ENCODE measurements around the gene FCN1.

The FCN1 gene

DNA sequence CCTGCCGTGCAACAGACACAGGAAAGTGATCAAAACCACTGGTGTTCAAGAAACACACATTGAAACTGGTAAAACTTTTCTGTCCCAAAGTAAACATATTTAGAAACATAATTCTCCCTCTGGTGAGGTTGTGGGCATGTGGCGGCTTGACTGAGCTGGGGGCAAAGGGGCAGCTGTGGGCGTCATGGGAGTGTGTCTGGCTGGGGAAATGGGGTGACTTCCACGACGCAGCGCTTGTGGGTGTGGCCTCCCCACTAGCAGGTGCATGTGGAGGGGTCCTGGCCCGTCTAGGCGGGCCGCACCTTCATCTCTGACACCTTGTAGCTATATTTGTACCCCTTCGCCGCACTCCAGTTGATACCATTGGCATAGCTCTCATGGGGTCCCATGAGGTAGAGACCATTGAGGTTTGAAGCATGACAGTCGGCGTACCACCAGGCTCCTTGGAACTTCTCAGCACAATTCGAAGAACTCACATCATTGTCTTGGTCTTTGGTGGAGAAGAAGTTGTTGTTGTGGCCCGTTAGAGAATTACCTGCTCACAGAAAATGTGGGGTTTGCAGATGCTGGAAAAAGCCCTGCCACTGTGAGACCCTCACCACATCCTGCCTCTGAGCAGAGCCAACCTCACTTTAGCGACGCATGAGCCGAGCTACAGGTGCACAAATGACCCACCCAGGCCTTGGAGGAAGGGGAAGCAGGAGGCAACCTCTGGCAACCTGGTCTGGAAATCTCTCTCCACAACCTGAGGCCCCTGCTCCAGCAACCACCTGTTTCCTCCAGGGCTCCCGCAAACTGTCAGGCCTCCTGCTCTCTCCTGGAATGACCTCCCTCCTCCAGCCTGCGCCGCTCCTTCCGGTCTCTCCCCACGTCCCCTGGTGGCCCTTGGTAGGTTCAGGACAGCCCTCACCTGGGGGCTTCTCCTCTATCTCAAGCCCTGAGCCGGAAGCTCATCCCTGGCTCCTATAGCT is 7.9 kb downstream of the FCN1 start:
- no peak for DNase-seq (ENCODE audit: extremely low spot score)
- TF ChIP-seq, protein P1, sequence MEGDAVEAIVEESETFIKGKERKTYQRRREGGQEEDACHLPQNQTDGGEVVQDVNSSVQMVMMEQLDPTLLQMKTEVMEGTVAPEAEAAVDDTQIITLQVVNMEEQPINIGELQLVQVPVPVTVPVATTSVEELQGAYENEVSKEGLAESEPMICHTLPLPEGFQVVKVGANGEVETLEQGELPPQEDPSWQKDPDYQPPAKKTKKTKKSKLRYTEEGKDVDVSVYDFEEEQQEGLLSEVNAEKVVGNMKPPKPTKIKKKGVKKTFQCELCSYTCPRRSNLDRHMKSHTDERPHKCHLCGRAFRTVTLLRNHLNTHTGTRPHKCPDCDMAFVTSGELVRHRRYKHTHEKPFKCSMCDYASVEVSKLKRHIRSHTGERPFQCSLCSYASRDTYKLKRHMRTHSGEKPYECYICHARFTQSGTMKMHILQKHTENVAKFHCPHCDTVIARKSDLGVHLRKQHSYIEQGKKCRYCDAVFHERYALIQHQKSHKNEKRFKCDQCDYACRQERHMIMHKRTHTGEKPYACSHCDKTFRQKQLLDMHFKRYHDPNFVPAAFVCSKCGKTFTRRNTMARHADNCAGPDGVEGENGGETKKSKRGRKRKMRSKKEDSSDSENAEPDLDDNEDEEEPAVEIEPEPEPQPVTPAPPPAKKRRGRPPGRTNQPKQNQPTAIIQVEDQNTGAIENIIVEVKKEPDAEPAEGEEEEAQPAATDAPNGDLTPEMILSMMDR (IDR thresholded peaks at IDR 0.05; ENCODE audit: control extremely low read depth, extremely low read depth, low read depth, missing control alignments) = no peak
- CTCF ChIA-PET = interaction anchor here (0.8 kb wide), 1 partner anchor 12 kb away, joined by 3 read pairs; no protein-coding TSS in a partner anchor
- POLR2A ChIA-PET = no interaction called here

DNA sequence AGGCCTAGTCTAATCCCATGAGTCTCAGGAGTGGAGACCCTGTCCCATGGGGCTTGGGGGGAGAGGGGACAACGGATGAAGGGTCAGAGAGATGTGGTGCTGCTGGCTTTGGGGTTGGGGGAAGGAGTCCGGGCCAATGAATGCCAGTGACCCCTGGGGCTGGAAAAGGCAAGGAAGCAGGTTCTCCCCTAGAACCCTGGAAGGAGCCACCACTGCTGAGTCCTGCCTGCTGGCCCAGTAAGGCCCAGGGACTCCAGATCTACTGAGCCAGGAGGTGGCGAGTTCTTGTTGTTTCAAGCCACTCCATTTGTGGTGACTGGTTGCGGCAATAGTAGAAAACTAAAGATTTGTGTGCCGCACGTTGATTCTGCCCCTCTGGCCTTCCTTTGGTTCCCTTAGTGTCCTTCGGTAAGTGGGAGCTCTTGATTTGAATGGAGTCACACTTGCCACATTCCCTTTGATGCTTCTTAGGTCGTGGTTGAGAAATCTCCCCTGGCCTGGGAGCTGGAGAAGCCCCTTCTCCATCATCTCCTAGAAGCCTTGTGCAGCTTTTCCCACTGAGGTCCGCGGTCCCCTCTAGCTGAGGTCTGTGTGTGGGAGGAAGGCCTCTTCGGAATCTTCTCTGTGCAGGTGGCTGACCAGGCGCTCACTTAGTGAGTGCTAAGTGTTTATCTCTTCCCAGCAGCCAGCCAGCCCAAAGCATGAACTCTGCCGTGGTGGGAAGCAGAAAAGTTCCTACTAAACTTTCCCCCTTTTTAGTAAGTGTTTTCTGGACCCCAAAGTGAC is 9.0 kb downstream of the FCN1 start:
- ChIA-PET POLR2A (no interaction called here), CTCF (interaction anchor here (0.8 kb wide), 1 partner anchor 11 kb away, joined by 3 read pairs; no protein-coding TSS in a partner anchor)

DNA sequence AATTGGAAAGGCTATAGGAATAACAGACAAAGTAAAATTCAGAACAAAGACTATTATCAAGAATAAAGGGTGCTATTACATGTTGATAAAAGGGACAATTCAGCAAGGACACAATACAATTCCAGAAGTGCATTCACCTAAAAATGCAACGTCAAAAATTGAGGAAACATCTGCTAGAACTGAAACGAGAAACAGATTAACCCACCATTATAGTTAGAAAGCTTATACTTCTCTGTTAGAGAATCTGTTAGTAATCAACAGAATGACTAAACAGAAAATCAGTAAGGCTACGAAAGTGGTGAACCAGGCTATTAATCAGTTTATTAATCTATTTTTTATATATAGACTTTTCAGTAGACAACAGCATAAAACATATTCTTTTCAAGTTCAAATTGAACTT is 14.8 kb downstream of the FCN1 start:
- DNase-seq (ENCODE audit: extremely low spot score) = no peak
- POLR2A ChIA-PET = no interaction called here

More for the DNA sequence above, 9.0 kb downstream of the FCN1 start:
- no peak for DNase-seq (ENCODE audit: extremely low spot score)
- TF ChIP-seq, protein P1 (IDR thresholded peaks at IDR 0.05; ENCODE audit: control extremely low read depth, extremely low read depth, low read depth, missing control alignments) = no peak

DNA sequence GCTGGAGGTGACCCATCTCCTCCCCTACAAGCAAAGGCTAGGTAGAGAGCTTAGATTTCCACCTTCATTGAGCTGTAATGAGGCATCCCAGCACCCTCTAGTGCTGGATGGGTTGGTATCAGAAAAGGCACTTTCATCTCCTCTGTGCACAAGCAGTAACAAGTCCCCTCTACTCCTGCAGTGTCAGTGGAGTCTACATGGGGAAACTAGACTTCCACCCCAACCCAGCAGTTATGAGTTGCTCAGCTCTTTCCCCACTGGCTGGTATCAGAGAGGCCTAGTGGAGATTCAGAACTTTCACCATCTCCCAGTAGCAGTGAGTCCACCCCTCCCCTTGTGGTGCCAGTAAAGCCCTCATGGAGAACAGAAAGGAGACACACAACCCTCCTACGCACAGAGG is 17.9 kb downstream of the FCN1 start:
- TF ChIP-seq, protein P1 (IDR thresholded peaks at IDR 0.05; ENCODE audit: control extremely low read depth, extremely low read depth, low read depth, missing control alignments) = no peak
- DNase-seq (ENCODE audit: extremely low spot score) = no peak
- CTCF ChIA-PET = interaction anchor here (1.7 to 1.8 kb wide), 2 partner anchors 11 kb away, joined by 3 to 8 read pairs; no protein-coding TSS in a partner anchor
- POLR2A ChIA-PET = no interaction called here

More for the DNA sequence above, 14.8 kb downstream of the FCN1 start:
- TF ChIP-seq, protein P1 (IDR thresholded peaks at IDR 0.05; ENCODE audit: control extremely low read depth, extremely low read depth, low read depth, missing control alignments) = no peak
- CTCF ChIA-PET = no interaction called here

DNA sequence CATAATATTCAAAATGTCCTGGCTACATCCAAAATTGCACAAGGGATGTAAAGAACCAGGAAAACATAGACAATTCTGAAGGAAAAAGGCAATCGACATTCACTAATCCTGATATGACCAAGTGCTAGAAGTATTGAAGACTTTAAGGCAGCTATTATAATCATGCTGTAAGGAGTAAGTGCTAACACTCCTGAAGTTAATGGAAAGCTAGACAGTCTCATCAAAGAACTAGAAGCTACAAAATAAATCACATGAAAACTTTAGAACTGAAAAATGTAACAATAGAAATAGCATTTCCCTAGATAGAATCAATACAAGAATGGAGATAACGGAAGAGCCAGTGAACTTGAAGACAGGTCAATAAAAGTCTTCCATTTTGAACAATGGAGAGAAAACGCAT is 18.5 kb downstream of the FCN1 start:
- TF ChIP-seq, protein P1 (IDR thresholded peaks at IDR 0.05; ENCODE audit: control extremely low read depth, extremely low read depth, low read depth, missing control alignments) = no peak
- no peak for DNase-seq (ENCODE audit: extremely low spot score)
- ChIA-PET POLR2A (no interaction called here), CTCF (interaction anchor here (1.7 to 1.8 kb wide), 2 partner anchors 11 to 12 kb away, joined by 3 to 8 read pairs; no protein-coding TSS in a partner anchor)

DNA sequence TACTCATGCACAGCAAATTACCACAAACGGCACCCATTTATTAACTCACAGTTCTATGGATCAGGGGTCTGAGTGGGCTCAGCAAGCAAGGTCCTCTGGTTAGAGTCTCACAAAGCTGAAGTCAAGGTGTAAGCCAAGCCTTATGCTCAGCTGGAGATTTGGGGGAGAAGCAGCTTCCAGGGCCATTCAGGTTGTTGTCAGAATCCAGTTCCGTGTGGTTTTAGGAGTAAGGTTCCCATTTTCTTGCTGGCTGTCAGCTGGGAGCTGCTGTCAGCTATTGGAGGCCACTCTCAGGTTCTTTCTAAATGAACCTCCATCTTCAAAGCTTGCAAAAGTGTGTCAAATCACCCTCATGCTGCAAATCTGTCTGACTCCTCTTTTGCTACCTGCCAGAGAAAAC is 19.4 kb downstream of the FCN1 start:
- ChIA-PET CTCF (interaction anchor here (1.4 to 1.8 kb wide), 3 partner anchors 9 to 11 kb away, joined by 3 to 8 read pairs (median 3); no protein-coding TSS in a partner anchor), POLR2A (no interaction called here)
- no peak for DNase-seq (ENCODE audit: extremely low spot score)
- TF ChIP-seq, protein P1 (IDR thresholded peaks at IDR 0.05; ENCODE audit: control extremely low read depth, extremely low read depth, low read depth, missing control alignments) = no peak
